ENCODE results near the gene CASS4.

The CASS4 gene

DNA sequence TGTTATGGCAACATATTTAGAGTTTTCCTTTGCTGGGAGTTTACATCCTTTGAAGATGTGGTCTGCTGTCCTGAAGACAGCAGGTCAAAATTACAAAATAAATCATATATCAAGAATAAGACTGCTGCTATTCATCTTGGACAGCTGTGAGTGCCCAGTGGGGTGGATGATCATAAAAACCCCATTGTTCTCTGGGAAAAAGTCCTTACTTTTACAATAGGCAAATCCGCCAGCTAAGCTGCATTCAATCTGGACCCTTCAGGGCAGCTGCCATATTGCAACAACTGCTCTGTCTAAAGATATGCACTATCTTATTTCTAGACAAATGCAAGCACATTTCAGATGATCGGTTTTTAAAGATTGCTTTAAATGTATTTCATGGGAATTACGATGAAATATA is 19.4 kb downstream of the CASS4 start:
- Histone ChIP-seq H3K36me3 (ENCODE audit: insufficient read depth, low read length) (no peaks in the 10 kb centered on the region), H3K4me3 (ENCODE audit: low read length, poor library complexity, severe bottlenecking) (no peak overlapping the region), H3K9ac (ENCODE audit: low read depth, low read length, poor library complexity, severe bottlenecking) (no peak overlapping the region), H3K79me2 (ENCODE audit: insufficient read depth, low read length) (no peaks in the 10 kb centered on the region), H3K27me3 (ENCODE audit: insufficient read depth, low read length, poor library complexity, severe bottlenecking) (no peaks in the 10 kb centered on the region), H4K20me1 (ENCODE audit: insufficient read depth, low read length, poor library complexity, severe bottlenecking) (no peaks in the 10 kb centered on the region), H3K4me2 (ENCODE audit: low read depth, low read length, poor library complexity, severe bottlenecking) (no peak overlapping the region), H3F3A (ENCODE audit: low read depth) (no peaks in the 10 kb centered on the region), H2AFZ (ENCODE audit: low read length) (no peak overlapping the region), H3K9me3 (ENCODE audit: insufficient read depth, low read depth, low read length) (no peaks in the 10 kb centered on the region), H3K9me2 (replicated peaks; ENCODE audit: low read depth, low read length) (no peaks in the 10 kb centered on the region), H3K4me1 (ENCODE audit: insufficient read depth, low read length, poor library complexity, severe bottlenecking) (peaks cover 32% of the 10 kb centered on the region)
- TF ChIP-seq EZH2phosphoT487 (IDR thresholded peaks at IDR 0.05; ENCODE audit: borderline replicate concordance) = no peak
- TF ChIP-seq, protein P1, sequence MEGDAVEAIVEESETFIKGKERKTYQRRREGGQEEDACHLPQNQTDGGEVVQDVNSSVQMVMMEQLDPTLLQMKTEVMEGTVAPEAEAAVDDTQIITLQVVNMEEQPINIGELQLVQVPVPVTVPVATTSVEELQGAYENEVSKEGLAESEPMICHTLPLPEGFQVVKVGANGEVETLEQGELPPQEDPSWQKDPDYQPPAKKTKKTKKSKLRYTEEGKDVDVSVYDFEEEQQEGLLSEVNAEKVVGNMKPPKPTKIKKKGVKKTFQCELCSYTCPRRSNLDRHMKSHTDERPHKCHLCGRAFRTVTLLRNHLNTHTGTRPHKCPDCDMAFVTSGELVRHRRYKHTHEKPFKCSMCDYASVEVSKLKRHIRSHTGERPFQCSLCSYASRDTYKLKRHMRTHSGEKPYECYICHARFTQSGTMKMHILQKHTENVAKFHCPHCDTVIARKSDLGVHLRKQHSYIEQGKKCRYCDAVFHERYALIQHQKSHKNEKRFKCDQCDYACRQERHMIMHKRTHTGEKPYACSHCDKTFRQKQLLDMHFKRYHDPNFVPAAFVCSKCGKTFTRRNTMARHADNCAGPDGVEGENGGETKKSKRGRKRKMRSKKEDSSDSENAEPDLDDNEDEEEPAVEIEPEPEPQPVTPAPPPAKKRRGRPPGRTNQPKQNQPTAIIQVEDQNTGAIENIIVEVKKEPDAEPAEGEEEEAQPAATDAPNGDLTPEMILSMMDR (conservative IDR thresholded peaks at IDR 0.05; ENCODE audit: low read length) = no peak

DNA sequence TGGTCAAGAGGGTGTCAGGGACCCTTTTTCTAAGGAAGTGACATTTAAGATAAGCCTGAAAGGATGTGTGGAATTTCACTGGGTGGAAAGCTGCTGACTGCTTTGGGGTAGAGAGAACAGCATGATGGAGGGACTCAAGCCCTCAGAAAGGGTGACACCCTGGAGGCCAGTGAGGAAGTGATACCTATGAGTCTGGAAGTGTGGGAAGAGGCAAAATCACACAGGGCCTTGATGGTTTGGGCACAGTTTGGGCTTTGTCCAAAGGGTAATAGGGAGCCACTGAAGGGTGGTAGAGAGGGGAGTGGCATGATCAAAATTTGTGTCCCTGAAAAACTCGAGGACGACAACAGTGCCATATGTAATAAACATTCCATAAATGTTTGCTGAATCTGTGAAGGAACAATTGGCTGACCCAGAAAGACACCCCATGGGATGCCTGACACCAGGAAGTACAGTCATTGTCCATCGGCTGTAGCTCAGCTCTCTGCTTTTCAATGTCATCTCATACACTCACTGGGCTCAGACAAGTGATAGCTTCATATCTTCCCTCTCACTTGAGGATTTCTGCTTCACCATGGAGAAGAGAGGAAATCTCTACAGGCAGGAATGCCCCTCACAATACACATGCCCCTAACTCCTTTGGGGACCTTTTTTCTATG is 21.3 kb downstream of the CASS4 start:
- no peak overlapping the region for H3K9ac ChIP-seq (ENCODE audit: low read depth, low read length, poor library complexity, severe bottlenecking)
- no peaks in the 10 kb centered on the region for H4K20me1 ChIP-seq (ENCODE audit: insufficient read depth, low read length, poor library complexity, severe bottlenecking)
- H3K79me2 ChIP-seq (ENCODE audit: insufficient read depth, low read length) = no peaks in the 10 kb centered on the region

DNA sequence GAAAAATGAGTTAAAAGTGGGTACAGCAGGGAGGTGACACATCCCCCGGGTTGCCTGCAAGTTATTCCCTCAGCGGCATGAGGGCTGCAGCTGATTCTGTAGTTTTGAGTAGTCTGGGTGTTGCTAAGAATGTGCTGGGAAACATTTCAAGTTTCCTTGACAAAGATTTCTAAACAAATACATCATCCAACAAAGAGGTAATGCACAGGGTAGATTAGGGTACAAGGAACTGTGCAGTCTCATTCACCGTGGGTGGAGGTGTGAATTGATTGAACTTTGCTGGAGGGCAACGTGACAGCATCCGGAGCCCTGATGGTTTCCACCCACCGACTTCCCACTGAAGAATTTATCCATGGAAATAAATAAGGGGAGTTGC is 21.8 kb downstream of the CASS4 start:
- no peak for TF ChIP-seq EZH2phosphoT487 (IDR thresholded peaks at IDR 0.05; ENCODE audit: borderline replicate concordance)
- TF ChIP-seq, protein P1 (conservative IDR thresholded peaks at IDR 0.05; ENCODE audit: low read length) = no peak
- no peak overlapping the region for H3K4me3 ChIP-seq (ENCODE audit: low read length, poor library complexity, severe bottlenecking)
- no peaks in the 10 kb centered on the region for H4K20me1 ChIP-seq (ENCODE audit: insufficient read depth, low read length, poor library complexity, severe bottlenecking)
- no peaks in the 10 kb centered on the region for H3F3A ChIP-seq (ENCODE audit: low read depth)
- H3K79me2 ChIP-seq (ENCODE audit: insufficient read depth, low read length) = no peaks in the 10 kb centered on the region
- H3K4me1 ChIP-seq (ENCODE audit: insufficient read depth, low read length, poor library complexity, severe bottlenecking) = peaks cover 21% of the 10 kb centered on the region
- H3K4me2 ChIP-seq (ENCODE audit: low read depth, low read length, poor library complexity, severe bottlenecking) = no peak overlapping the region
- H3K9me2 ChIP-seq (replicated peaks; ENCODE audit: low read depth, low read length) = no peaks in the 10 kb centered on the region
- H3K36me3 ChIP-seq (ENCODE audit: insufficient read depth, low read length) = no peaks in the 10 kb centered on the region
- H3K9me3 ChIP-seq (ENCODE audit: insufficient read depth, low read depth, low read length) = no peaks in the 10 kb centered on the region
- no peak overlapping the region for H3K9ac ChIP-seq (ENCODE audit: low read depth, low read length, poor library complexity, severe bottlenecking)
- no peak overlapping the region for H2AFZ ChIP-seq (ENCODE audit: low read length)
- H3K27me3 ChIP-seq (ENCODE audit: insufficient read depth, low read length, poor library complexity, severe bottlenecking) = no peaks in the 10 kb centered on the region

More for the DNA sequence above, 21.3 kb downstream of the CASS4 start:
- Histone ChIP-seq H3K27me3 (ENCODE audit: insufficient read depth, low read length, poor library complexity, severe bottlenecking) (no peaks in the 10 kb centered on the region), H2AFZ (ENCODE audit: low read length) (no peak overlapping the region), H3K4me2 (ENCODE audit: low read depth, low read length, poor library complexity, severe bottlenecking) (no peak overlapping the region), H3F3A (ENCODE audit: low read depth) (no peaks in the 10 kb centered on the region), H3K9me3 (ENCODE audit: insufficient read depth, low read depth, low read length) (no peaks in the 10 kb centered on the region), H3K4me3 (ENCODE audit: low read length, poor library complexity, severe bottlenecking) (no peak overlapping the region), H3K4me1 (ENCODE audit: insufficient read depth, low read length, poor library complexity, severe bottlenecking) (peaks cover 25% of the 10 kb centered on the region), H3K9me2 (replicated peaks; ENCODE audit: low read depth, low read length) (no peaks in the 10 kb centered on the region), H3K36me3 (ENCODE audit: insufficient read depth, low read length) (no peaks in the 10 kb centered on the region)
- no peak for TF ChIP-seq EZH2phosphoT487 (IDR thresholded peaks at IDR 0.05; ENCODE audit: borderline replicate concordance)
